Body of pancreas (tissue), 4 donors: ENCODE results near the gene KDM4C. TPM values are rescaled to one million over a fixed set of nuclear protein-coding genes. Genes with fewer than 3 reads are reported as not detected.
A peak's percentile ranks its signal among the peaks of the same experiment; 100 is the strongest.

ENCODE experiments used
- ATAC-seq: fragments of 150-250 bp; one replicate; pipeline ENCODE4 v1.9.1; 2016
- DNase-seq, 4 donors: peaks; one replicate each; pipeline ENCODE4 v3.0.0-alpha.2; 2019
- H3K27ac ChIP-seq, 4 donors: fragments of 200-600 bp; sonication (generic); 1 replicate in 3 of 4; 2 replicates in 1 of 4; pipeline versions ENCODE4 v1.5.1 to v1.6.1; 2016 to 2019; ENCODE audit warnings: mild to moderate bottlenecking in 1 of 4, mixed read lengths in 1 of 4, moderate library complexity in 1 of 4
- H3K27me3 ChIP-seq, 2 donors: fragments of 200-600 bp; sonication (generic); one replicate each; pipeline ENCODE4 v1.6.0; 2016; ENCODE audit warnings: mild to moderate bottlenecking in 1 of 2
- H3K36me3 ChIP-seq, 2 donors: fragments of 200-600 bp; sonication (generic); replicated peaks in 1 of 2; 2 replicates each; pipeline ENCODE4 v1.5.1; 2016; ENCODE audit warnings: low read depth in 2 of 2; ENCODE audit not compliant: insufficient read depth in 1 of 2
- H3K4me1 ChIP-seq: fragments of 200-600 bp; sonication (generic); one replicate; pipeline ENCODE4 v1.6.0; 2016
- H3K4me3 ChIP-seq, 2 donors: fragments of 200-600 bp; sonication (generic); 1 replicate in 1 of 2; 2 replicates in 1 of 2; pipeline ENCODE4 v1.5.1; 2016 to 2019
- H3K9me3 ChIP-seq, 3 donors: fragments of 200-600 bp; sonication (generic); 1 replicate in 2 of 3; 2 replicates in 1 of 3; pipeline ENCODE4 v1.5.1; 2016
- POLR2A ChIP-seq, 3 donors: fragments of 450-650 bp; IDR thresholded peaks; one replicate each; pipeline ENCODE4 v1.6.1; 2016; ENCODE audit warnings: antibody characterized with exemption in 3 of 3, mild to moderate bottlenecking in 2 of 3
- WGBS, 2 donors: methylation state at CpG; one replicate each; pipeline ENCODE4 v1.1.5; 2017; 5-methylcytosine and 5-hydroxymethylcytosine counted together
- intact Hi-C: fragments of 100-400 bp; cut with DNase I; formaldehyde crosslinking; loops from one replicate; pipeline ENCODE4 v1.15.1; 2023
- total RNA-seq, 2 donors: library from RNA; depleted of rRNA; stranded (reverse); fragments of >200 nt; gene quantifications; one replicate each; pipeline ENCODE4 v1.1.0, GENCODE V29; 2016
- TF ChIP-seq, protein P1 (sequence below), 7 experiments: fragments of 450-650 bp in 4 of 7; fragments of 200-600 bp in 3 of 7; sonication (generic) in 3 of 7; IDR thresholded peaks; one replicate each; pipeline ENCODE4 v1.5.1; 2016 to 2019; ENCODE audit warnings: antibody characterized with exemption in 7 of 7

KDM4C gene
- total RNA-seq, 2 donors from 2014 or later = 40.5 to 48.5 TPM

DNA sequence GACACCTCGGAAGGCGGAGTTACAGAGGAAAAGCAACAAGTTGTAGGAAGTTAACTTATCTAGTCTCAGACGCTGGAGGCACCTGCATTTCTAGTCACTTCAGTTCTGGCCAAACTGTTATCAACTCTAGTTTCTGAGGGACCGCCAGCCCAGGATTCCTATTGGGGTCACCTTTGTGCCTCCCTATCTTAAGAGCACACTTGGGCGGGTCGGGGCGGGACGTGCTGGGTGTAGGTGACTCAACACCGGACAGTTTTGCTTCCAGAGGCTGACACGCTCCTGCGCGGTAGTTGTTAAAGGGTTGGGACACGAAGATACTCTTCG is 679 bp upstream of the KDM4C start:
- no peaks in the 10 kb centered on the region for H3K36me3 ChIP-seq
- no peaks in the 10 kb centered on the region for H3K27me3 ChIP-seq
- DNase-seq = peak in 1 of 4 donors; percentile 84
- peak overlapping the region; percentile 1 to 69 for H3K4me3 ChIP-seq
- intact Hi-C loops = loop anchor here (10.0 kb wide), 1 partner anchor 52 kb away; no protein-coding TSS in a partner anchor
- peaks cover 29% of the 10 kb centered on the region for H3K4me1 ChIP-seq
- no peak for TF ChIP-seq POLR2A (IDR thresholded peaks at IDR 0.05)
- TF ChIP-seq, protein P1, sequence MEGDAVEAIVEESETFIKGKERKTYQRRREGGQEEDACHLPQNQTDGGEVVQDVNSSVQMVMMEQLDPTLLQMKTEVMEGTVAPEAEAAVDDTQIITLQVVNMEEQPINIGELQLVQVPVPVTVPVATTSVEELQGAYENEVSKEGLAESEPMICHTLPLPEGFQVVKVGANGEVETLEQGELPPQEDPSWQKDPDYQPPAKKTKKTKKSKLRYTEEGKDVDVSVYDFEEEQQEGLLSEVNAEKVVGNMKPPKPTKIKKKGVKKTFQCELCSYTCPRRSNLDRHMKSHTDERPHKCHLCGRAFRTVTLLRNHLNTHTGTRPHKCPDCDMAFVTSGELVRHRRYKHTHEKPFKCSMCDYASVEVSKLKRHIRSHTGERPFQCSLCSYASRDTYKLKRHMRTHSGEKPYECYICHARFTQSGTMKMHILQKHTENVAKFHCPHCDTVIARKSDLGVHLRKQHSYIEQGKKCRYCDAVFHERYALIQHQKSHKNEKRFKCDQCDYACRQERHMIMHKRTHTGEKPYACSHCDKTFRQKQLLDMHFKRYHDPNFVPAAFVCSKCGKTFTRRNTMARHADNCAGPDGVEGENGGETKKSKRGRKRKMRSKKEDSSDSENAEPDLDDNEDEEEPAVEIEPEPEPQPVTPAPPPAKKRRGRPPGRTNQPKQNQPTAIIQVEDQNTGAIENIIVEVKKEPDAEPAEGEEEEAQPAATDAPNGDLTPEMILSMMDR (IDR thresholded peaks at IDR 0.05) = no peak
- WGBS, 2 donors = 0 to 1% methylated on average over 6 to 14 of the region's 14 CpGs
- H3K9me3 ChIP-seq = no peaks in the 10 kb centered on the region
- peak overlapping the region; percentile 96 to 97 (median 96) for H3K27ac ChIP-seq
- ATAC-seq = peak; percentile 66

DNA sequence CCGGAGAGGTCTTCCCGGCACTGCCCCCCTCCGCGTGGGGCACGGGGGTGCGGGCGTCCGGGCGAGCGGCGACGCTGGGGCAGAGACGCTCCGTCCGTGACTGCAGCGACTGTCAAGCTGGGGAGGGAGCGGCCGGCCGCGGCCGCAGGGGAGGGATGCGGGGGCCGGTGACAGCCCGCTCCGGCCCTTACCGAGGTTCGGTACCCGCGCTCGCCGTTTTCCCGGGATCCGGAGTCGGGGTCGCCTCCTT is 400 bp downstream of the KDM4C start:
- H3K4me3 ChIP-seq = peak overlapping the region; percentile 69 to 98
- intact Hi-C loops = loop anchor here (10.0 kb wide), 1 partner anchor 53 kb away; no protein-coding TSS in a partner anchor
- TF ChIP-seq, protein P1 (IDR thresholded peaks at IDR 0.05) = no peak
- TF ChIP-seq POLR2A (IDR thresholded peaks at IDR 0.05) = no peak

DNA sequence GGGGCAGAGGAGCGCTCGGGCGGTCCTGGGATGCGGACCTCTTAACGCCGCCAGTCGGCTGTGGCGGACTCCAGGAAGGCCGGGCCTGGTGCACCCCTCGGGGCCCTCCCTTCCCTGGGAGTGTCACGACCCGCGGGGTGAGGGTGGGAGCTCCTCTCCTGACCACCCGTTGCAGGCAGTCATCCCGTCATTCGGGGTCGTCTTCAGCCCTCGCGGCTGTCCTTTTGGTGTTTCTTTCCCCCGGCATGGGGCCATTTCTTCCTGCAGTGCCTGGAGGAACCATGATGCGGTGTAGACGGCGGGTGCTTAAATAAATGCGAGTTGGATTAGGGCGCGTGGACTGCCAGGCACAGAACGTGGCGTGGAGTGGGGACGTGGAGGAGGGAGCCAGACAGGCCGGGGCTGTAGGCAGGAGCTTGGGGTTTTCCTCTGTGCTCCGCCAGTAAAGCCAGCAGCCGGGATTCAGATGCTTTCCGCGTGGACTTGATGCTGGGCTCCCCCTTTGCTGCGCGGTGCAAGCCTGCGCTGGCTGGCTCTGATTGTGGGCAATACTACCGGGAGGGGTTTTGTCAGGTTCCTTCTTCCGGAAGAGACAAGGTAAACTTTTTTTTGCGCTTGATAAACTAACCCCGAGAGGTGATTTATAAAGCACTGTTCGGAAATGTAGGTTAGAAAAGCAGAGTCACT is 868 bp downstream of the KDM4C start:
- Histone ChIP-seq H3K4me1 (peaks cover 26% of the 10 kb centered on the region), H3K36me3 (no peaks in the 10 kb centered on the region), H3K27me3 (no peaks in the 10 kb centered on the region), H3K4me3 (peak overlapping the region; percentile 69 to 98), H3K27ac (peak overlapping the region; percentile 96 to 97 (median 96)), H3K9me3 (no peaks in the 10 kb centered on the region)
- whole genome bisulfite sequencing, 2 donors = 0% methylated on average over 28 to 34 of the region's 42 CpGs
- peak; percentile 57 to 66 (median 60) for DNase-seq
- intact Hi-C loops = loop anchor here (10.0 kb wide), 1 partner anchor 54 kb away; no protein-coding TSS in a partner anchor
- TF ChIP-seq POLR2A (IDR thresholded peaks at IDR 0.05) = peak; percentile 26 to 78 (median 76)
- TF ChIP-seq, protein P1 (IDR thresholded peaks at IDR 0.05) = peak in 3 of 7 experiments; percentile 3 to 25 (median 15)
- ATAC-seq = peak; percentile 15

More for the DNA sequence above, 400 bp downstream of the KDM4C start:
- Histone ChIP-seq H3K27ac (peak overlapping the region; percentile 96 to 97 (median 96)), H3K4me1 (peaks cover 26% of the 10 kb centered on the region), H3K36me3 (no peaks in the 10 kb centered on the region), H3K9me3 (no peaks in the 10 kb centered on the region), H3K27me3 (no peaks in the 10 kb centered on the region)
- ATAC-seq (peak; percentile 22), DNase-seq (peak in 1 of 4 donors; percentile 39)
- WGBS, 2 donors = 1% methylated on average over 20 of the region's 35 CpGs; no CpG with 5 or more reads in 1 of the 2 donors

DNA sequence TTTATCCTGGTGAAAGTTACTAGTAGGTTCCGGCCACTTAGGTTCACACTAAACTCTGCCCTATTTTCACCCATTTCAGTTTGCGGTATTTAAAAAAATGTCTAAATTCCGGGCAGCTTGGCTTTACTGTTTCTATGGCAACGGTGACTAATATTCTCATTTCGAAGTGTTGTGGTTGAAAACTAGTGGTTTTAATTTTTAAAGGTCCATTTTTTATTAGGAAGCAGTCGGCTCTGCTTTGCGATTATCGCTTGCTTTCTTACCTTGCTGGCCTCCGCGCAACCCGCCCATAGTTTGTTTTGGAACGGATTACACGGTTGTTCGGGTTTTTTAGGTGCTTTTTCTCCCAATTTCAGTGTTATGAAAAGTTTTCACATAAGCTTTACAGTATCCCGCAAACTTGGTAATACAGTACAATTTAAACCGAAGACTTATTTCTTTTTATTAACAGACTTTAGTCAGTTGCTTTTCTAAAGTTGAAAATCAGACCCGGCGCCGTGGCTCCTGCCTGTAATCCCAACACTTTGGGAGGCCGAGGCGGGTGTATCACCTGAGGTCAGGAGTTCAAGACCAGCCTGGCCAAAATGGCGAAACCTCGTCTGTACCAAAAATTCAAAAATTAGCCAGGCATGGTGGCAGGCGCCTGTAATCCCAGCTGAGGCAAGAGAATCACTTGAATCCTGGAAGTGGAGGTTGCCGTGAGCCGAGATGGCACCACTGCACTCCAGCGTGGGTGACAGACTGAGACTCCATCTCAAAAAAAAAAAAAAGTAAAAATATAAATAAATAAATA is 1.6 kb downstream of the KDM4C start:
- intact Hi-C loops = loop anchor here (10.0 kb wide), 1 partner anchor 55 kb away; no protein-coding TSS in a partner anchor
- no peak for ATAC-seq
- Histone ChIP-seq H3K27ac (peak overlapping the region; percentile 96 to 97 (median 96)), H3K4me1 (peaks cover 30% of the 10 kb centered on the region), H3K36me3 (no peaks in the 10 kb centered on the region), H3K27me3 (no peaks in the 10 kb centered on the region), H3K4me3 (peak overlapping the region in 1 of 2 donors; percentile 69), H3K9me3 (no peaks in the 10 kb centered on the region)
- peak; percentile 20 to 51 (median 28) for DNase-seq
- TF ChIP-seq, protein P1 (IDR thresholded peaks at IDR 0.05) = no peak
- no peak for TF ChIP-seq POLR2A (IDR thresholded peaks at IDR 0.05)
- WGBS, 2 donors = 10 to 14% methylated on average over 27 of the region's 27 CpGs
